NB4 (cell line): ENCODE measurements around the gene DAPL1.

Experiments
- CTCF ChIP-seq: IDR thresholded peaks from one replicate; pipeline ENCODE4 v1.5.1; 2012; ENCODE audit warnings: low read depth, low read length
- MAX ChIP-seq: IDR thresholded peaks from 2 replicates; pipeline ENCODE4 v1.6.1; 2011; ENCODE audit warnings: low read depth, low read length
- MYC ChIP-seq: IDR thresholded peaks from 2 replicates; pipeline ENCODE4 v1.6.1; 2011; ENCODE audit warnings: low read depth, low read length

GRCh38 chr2:158845444-158845843 is 50.3 kb downstream of the DAPL1 start:
- TF ChIP-seq CTCF (no peak), MAX (no peak), MYC (no peak)
